GM23338 (cell line): ENCODE measurements around the gene GRIK5. TPM values are rescaled to one million over a fixed set of nuclear protein-coding genes. Genes with fewer than 3 reads are reported as not detected.

Experiments used
- ATAC-seq: fragments of 200-7000 bp; cut with Tn5 transposase; 3 replicates; pipeline ENCODE4 v1.9.1; 2020
- DNase-seq: peaks from one replicate; pipeline ENCODE4 v3.0.0-alpha.2; 2015; ENCODE audit warnings: low spot score
- H2AFZ ChIP-seq: fragments of 200-600 bp; sonication (generic); 2 replicates; pipeline ENCODE4 v1.8.0; 2016; ENCODE audit warnings: antibody characterized with exemption, mild to moderate bottlenecking, moderate library complexity
- H3F3A ChIP-seq: fragments of 200-600 bp; sonication (generic); replicated peaks from 2 replicates; pipeline ENCODE4 v1.8.0; 2017; ENCODE audit warnings: antibody characterized with exemption, mixed run types, low read depth
- H3K27ac ChIP-seq: fragments of 200-600 bp; sonication (generic); 2 replicates; pipeline ENCODE4 v1.6.1; 2016; ENCODE audit warnings: low read depth
- H3K27me3 ChIP-seq: fragments of 200-600 bp; sonication (generic); 2 replicates; pipeline ENCODE4 v1.8.0; 2016; ENCODE audit warnings: mild to moderate bottlenecking, mixed run types, moderate library complexity; ENCODE audit not compliant: insufficient read depth
- H3K36me3 ChIP-seq: fragments of 200-600 bp; sonication (generic); 2 replicates; pipeline ENCODE4 v1.8.0; 2016; ENCODE audit warnings: mild to moderate bottlenecking; ENCODE audit not compliant: insufficient read depth
- H3K4me1 ChIP-seq: fragments of 200-600 bp; sonication (generic); 2 replicates; pipeline ENCODE4 v1.8.0; 2016; ENCODE audit warnings: mild to moderate bottlenecking, moderate library complexity; ENCODE audit not compliant: insufficient read depth
- H3K4me2 ChIP-seq: fragments of 200-600 bp; sonication (generic); 2 replicates; pipeline ENCODE4 v1.7.1; 2017; ENCODE audit warnings: mixed run types
- H3K4me3 ChIP-seq: fragments of 200-600 bp; sonication (generic); 2 replicates; pipeline ENCODE4 v1.6.1; 2016; ENCODE audit warnings: mixed run types
- H3K79me2 ChIP-seq: fragments of 200-600 bp; sonication (generic); replicated peaks from 2 replicates; pipeline ENCODE4 v1.8.0; 2017; ENCODE audit warnings: mild to moderate bottlenecking; ENCODE audit not compliant: insufficient read depth
- H3K9me2 ChIP-seq: fragments of 200-600 bp; sonication (generic); 2 replicates; pipeline ENCODE4 v1.8.0; 2017; ENCODE audit not compliant: insufficient read depth
- H4K20me1 ChIP-seq: fragments of 200-600 bp; sonication (generic); replicated peaks from 2 replicates; pipeline ENCODE4 v1.8.0; 2017; ENCODE audit warnings: mild to moderate bottlenecking; ENCODE audit not compliant: insufficient read depth
- H3K27ac Mint-ChIP-seq: 2 replicates; pipeline ENCODE4 v1.8.0; 2020; ENCODE audit warnings: inconsistent platforms, mild to moderate bottlenecking, moderate library complexity, mixed read lengths
- H3K27me3 Mint-ChIP-seq: 3 replicates; pipeline ENCODE4 v1.8.0; 2022; ENCODE audit warnings: low read depth, mild to moderate bottlenecking, moderate library complexity, mixed read lengths, inconsistent platforms; ENCODE audit not compliant: insufficient read depth, poor library complexity
- H3K36me3 Mint-ChIP-seq: 3 replicates; pipeline ENCODE4 v1.8.0; 2021; ENCODE audit warnings: low read depth, mild to moderate bottlenecking, inconsistent platforms, moderate library complexity, mixed read lengths
- H3K4me1 Mint-ChIP-seq: 3 replicates; pipeline ENCODE4 v1.8.0; 2020; ENCODE audit warnings: mild to moderate bottlenecking, inconsistent platforms, mixed read lengths
- H3K4me3 Mint-ChIP-seq: 3 replicates; pipeline ENCODE4 v1.8.0; 2021; ENCODE audit warnings: moderate library complexity, mild to moderate bottlenecking, inconsistent platforms, mixed read lengths
- H3K9me3 Mint-ChIP-seq: 3 replicates; pipeline ENCODE4 v1.8.0; 2020; ENCODE audit warnings: moderate library complexity, mild to moderate bottlenecking, inconsistent platforms, mixed read lengths
- POLR2AphosphoS5 ChIP-seq: IDR thresholded peaks from 2 replicates; pipeline ENCODE4 v1.6.1; 2016; ENCODE audit warnings: antibody characterized with exemption, low read depth
- STAT1 ChIP-seq: IDR thresholded peaks from one replicate; pipeline ENCODE4 v1.6.1; 2016; ENCODE audit warnings: antibody characterized with exemption; ENCODE audit not compliant: unreplicated experiment
- ZNF114 ChIP-seq: fragments of 250-450 bp; sonication (Bioruptor Pico); IDR thresholded peaks from 2 replicates; pipeline ENCODE4 v1.5.0; 2020; ENCODE audit warnings: mild to moderate bottlenecking, moderate library complexity
- polyA plus RNA-seq: library from polyadenylated mRNA; unstranded; fragments of >200 nt; fragmentation: Nextera tagmentation; extraction: Ambion mirVana; gene quantifications from 2 replicates; pipeline ENCODE4 v1.2.1, GENCODE V29; 2016
- total RNA-seq: library from RNA; depleted of rRNA; stranded (reverse); fragments of >200 nt; shearing (Covaris generic); gene quantifications from 2 replicates; pipeline ENCODE4 v1.2.3, GENCODE V29; 2014
- TF ChIP-seq, protein P1 (sequence below): fragments of 250-450 bp; sonication (Bioruptor Pico); IDR thresholded peaks from 2 replicates; pipeline ENCODE4 v1.5.0; 2020; ENCODE audit warnings: mild to moderate bottlenecking, moderate library complexity

GRIK5 gene
- total and polyA plus RNA-seq, 2 experiments from 2014 or later: 5.1 to 42.5 TPM

GRCh38 chr19:41959056-41960053 lies 110.7 kb downstream of the GRIK5 start, which contains the start of gene RABAC1 (continued):
- TF ChIP-seq, protein P1, sequence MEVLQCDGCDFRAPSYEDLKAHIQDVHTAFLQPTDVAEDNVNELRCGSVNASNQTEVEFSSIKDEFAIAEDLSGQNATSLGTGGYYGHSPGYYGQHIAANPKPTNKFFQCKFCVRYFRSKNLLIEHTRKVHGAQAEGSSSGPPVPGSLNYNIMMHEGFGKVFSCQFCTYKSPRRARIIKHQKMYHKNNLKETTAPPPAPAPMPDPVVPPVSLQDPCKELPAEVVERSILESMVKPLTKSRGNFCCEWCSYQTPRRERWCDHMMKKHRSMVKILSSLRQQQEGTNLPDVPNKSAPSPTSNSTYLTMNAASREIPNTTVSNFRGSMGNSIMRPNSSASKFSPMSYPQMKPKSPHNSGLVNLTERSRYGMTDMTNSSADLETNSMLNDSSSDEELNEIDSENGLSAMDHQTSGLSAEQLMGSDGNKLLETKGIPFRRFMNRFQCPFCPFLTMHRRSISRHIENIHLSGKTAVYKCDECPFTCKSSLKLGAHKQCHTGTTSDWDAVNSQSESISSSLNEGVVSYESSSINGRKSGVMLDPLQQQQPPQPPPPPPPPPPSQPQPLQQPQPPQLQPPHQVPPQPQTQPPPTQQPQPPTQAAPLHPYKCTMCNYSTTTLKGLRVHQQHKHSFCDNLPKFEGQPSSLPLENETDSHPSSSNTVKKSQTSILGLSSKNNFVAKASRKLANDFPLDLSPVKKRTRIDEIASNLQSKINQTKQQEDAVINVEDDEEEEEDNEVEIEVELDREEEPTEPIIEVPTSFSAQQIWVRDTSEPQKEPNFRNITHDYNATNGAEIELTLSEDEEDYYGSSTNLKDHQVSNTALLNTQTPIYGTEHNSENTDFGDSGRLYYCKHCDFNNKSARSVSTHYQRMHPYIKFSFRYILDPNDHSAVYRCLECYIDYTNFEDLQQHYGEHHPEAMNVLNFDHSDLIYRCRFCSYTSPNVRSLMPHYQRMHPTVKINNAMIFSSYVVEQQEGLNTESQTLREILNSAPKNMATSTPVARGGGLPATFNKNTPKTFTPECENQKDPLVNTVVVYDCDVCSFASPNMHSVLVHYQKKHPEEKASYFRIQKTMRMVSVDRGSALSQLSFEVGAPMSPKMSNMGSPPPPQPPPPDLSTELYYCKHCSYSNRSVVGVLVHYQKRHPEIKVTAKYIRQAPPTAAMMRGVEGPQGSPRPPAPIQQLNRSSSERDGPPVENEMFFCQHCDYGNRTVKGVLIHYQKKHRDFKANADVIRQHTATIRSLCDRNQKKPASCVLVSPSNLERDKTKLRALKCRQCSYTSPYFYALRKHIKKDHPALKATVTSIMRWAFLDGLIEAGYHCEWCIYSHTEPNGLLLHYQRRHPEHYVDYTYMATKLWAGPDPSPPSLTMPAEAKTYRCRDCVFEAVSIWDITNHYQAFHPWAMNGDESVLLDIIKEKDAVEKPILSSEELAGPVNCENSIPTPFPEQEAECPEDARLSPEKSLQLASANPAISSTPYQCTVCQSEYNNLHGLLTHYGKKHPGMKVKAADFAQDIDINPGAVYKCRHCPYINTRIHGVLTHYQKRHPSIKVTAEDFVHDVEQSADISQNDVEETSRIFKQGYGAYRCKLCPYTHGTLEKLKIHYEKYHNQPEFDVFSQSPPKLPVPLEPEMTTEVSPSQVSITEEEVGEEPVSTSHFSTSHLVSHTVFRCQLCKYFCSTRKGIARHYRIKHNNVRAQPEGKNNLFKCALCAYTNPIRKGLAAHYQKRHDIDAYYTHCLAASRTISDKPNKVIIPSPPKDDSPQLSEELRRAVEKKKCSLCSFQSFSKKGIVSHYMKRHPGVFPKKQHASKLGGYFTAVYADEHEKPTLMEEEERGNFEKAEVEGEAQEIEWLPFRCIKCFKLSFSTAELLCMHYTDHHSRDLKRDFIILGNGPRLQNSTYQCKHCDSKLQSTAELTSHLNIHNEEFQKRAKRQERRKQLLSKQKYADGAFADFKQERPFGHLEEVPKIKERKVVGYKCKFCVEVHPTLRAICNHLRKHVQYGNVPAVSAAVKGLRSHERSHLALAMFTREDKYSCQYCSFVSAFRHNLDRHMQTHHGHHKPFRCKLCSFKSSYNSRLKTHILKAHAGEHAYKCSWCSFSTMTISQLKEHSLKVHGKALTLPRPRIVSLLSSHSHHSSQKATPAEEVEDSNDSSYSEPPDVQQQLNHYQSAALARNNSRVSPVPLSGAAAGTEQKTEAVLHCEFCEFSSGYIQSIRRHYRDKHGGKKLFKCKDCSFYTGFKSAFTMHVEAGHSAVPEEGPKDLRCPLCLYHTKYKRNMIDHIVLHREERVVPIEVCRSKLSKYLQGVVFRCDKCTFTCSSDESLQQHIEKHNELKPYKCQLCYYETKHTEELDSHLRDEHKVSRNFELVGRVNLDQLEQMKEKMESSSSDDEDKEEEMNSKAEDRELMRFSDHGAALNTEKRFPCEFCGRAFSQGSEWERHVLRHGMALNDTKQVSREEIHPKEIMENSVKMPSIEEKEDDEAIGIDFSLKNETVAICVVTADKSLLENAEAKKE (CRISPR knock-in tag): no peak
- no peak for TF ChIP-seq STAT1

- Mint-ChIP-seq H3K27ac (no peak overlapping the region), H3K4me3 (peak overlapping the region; percentile 67)
- H2AFZ ChIP-seq: peak overlapping the region; percentile 94
Measured at GRCh38 chr19:41958367-41959055, 111.5 kb downstream of the GRIK5 start.

More at GRCh38 chr19:41958367-41959055, 111.5 kb downstream of the GRIK5 start:
- Histone ChIP-seq H4K20me1 (peaks cover 5% of the 10 kb centered on the region; the same call in 1 of the 2 replicates), H3K27ac (peak overlapping the region; percentile 83; the same call in 1 of the 2 replicates), H3K27me3 (no peaks in the 10 kb centered on the region), H3K4me3 (peak overlapping the region; percentile 86), H3K9me2 (no peaks in the 10 kb centered on the region), H3K4me2 (peak overlapping the region; percentile 94), H3K4me1 (peaks cover 9% of the 10 kb centered on the region), H3F3A (peaks cover 4% of the 10 kb centered on the region; the same call in 1 of the 2 replicates), H3K79me2 (no peaks in the 10 kb centered on the region), H3K36me3 (no peaks in the 10 kb centered on the region; the same call in 1 of the 2 replicates)
- Mint-ChIP-seq H3K9me3 (no peaks in the 10 kb centered on the region), H3K36me3 (peaks cover 8% of the 10 kb centered on the region), H3K4me1 (peaks cover 16% of the 10 kb centered on the region), H3K27me3 (peaks cover 14% of the 10 kb centered on the region)
- ATAC-seq: peak; percentile 87
- TF ChIP-seq POLR2AphosphoS5: peak; percentile 87
- no peak for TF ChIP-seq ZNF114 (CRISPR knock-in tag)
- TF ChIP-seq, protein P1 (CRISPR knock-in tag): no peak
- peak; percentile 96 for DNase-seq
